Measurements from ENCODE around the gene CLDN20.

Gene CLDN20

GRCh38 chr6:155234687-155235086 lies 29.1 kb upstream of the CLDN20 start:
- no peaks in the 10 kb centered on the region for H3K36me3 ChIP-seq (ENCODE audit: low read depth)
- DNase-seq (ENCODE audit: low spot score): no peak
- no peak for TF ChIP-seq CTCF (IDR thresholded peaks at IDR 0.05; ENCODE audit: poor library complexity, severe bottlenecking)
- ATAC-seq (ENCODE audit: low read depth): no peak
- H3K4me1 ChIP-seq (ENCODE audit: insufficient read depth, poor library complexity, severe bottlenecking): no peaks in the 10 kb centered on the region
- no peak overlapping the region for H3K27ac ChIP-seq (ENCODE audit: poor library complexity, severe bottlenecking)
- no peak overlapping the region for H3K4me3 ChIP-seq (ENCODE audit: severe bottlenecking)
- H3K27me3 ChIP-seq (ENCODE audit: insufficient read depth, poor library complexity, severe bottlenecking): no peaks in the 10 kb centered on the region
- no peaks in the 10 kb centered on the region for H3K9me3 ChIP-seq (ENCODE audit: severe bottlenecking)

- H3K4me3 ChIP-seq (ENCODE audit: severe bottlenecking): no peak overlapping the region
- no peak for TF ChIP-seq CTCF (IDR thresholded peaks at IDR 0.05; ENCODE audit: poor library complexity, severe bottlenecking)
- H3K4me1 ChIP-seq (ENCODE audit: insufficient read depth, poor library complexity, severe bottlenecking): no peaks in the 10 kb centered on the region
- DNase-seq (ENCODE audit: low spot score) (no peak), ATAC-seq (ENCODE audit: low read depth) (no peak)
- no peaks in the 10 kb centered on the region for H3K27me3 ChIP-seq (ENCODE audit: insufficient read depth, poor library complexity, severe bottlenecking)
- no peak overlapping the region for H3K27ac ChIP-seq (ENCODE audit: poor library complexity, severe bottlenecking)
- no peaks in the 10 kb centered on the region for H3K36me3 ChIP-seq (ENCODE audit: low read depth)
- H3K9me3 ChIP-seq (ENCODE audit: severe bottlenecking): no peaks in the 10 kb centered on the region
Measured at GRCh38 chr6:155235087-155235486, 28.7 kb upstream of the CLDN20 start.

- Histone ChIP-seq H3K36me3 (ENCODE audit: low read depth) (no peaks in the 10 kb centered on the region), H3K4me1 (ENCODE audit: insufficient read depth, poor library complexity, severe bottlenecking) (no peaks in the 10 kb centered on the region), H3K27me3 (ENCODE audit: insufficient read depth, poor library complexity, severe bottlenecking) (no peaks in the 10 kb centered on the region), H3K9me3 (ENCODE audit: severe bottlenecking) (no peaks in the 10 kb centered on the region), H3K27ac (ENCODE audit: poor library complexity, severe bottlenecking) (no peak overlapping the region), H3K4me3 (ENCODE audit: severe bottlenecking) (no peak overlapping the region)
- TF ChIP-seq CTCF (IDR thresholded peaks at IDR 0.05; ENCODE audit: poor library complexity, severe bottlenecking): no peak
- DNase-seq (ENCODE audit: low spot score): no peak
- no peak for ATAC-seq (ENCODE audit: low read depth)
Measured at GRCh38 chr6:155237613-155238012, 26.2 kb upstream of the CLDN20 start.

GRCh38 chr6:155240905-155241600 lies 22.8 kb upstream of the CLDN20 start:
- no peaks in the 10 kb centered on the region for H3K9me3 ChIP-seq (ENCODE audit: severe bottlenecking)
- no peak for DNase-seq (ENCODE audit: low spot score)
- H3K4me1 ChIP-seq (ENCODE audit: insufficient read depth, poor library complexity, severe bottlenecking): no peaks in the 10 kb centered on the region
- no peaks in the 10 kb centered on the region for H3K27me3 ChIP-seq (ENCODE audit: insufficient read depth, poor library complexity, severe bottlenecking)
- no peaks in the 10 kb centered on the region for H3K36me3 ChIP-seq (ENCODE audit: low read depth)
- H3K27ac ChIP-seq (ENCODE audit: poor library complexity, severe bottlenecking): no peak overlapping the region
- no peak overlapping the region for H3K4me3 ChIP-seq (ENCODE audit: severe bottlenecking)
- ATAC-seq (ENCODE audit: low read depth): no peak
- no peak for TF ChIP-seq CTCF (IDR thresholded peaks at IDR 0.05; ENCODE audit: poor library complexity, severe bottlenecking)

GRCh38 chr6:155241966-155242365 lies 21.8 kb upstream of the CLDN20 start:
- no peak for DNase-seq (ENCODE audit: low spot score)
- H3K27ac ChIP-seq (ENCODE audit: poor library complexity, severe bottlenecking): no peak overlapping the region
- no peak overlapping the region for H3K4me3 ChIP-seq (ENCODE audit: severe bottlenecking)
- no peaks in the 10 kb centered on the region for H3K36me3 ChIP-seq (ENCODE audit: low read depth)
- TF ChIP-seq CTCF (IDR thresholded peaks at IDR 0.05; ENCODE audit: poor library complexity, severe bottlenecking): no peak
- no peaks in the 10 kb centered on the region for H3K27me3 ChIP-seq (ENCODE audit: insufficient read depth, poor library complexity, severe bottlenecking)
- H3K4me1 ChIP-seq (ENCODE audit: insufficient read depth, poor library complexity, severe bottlenecking): no peaks in the 10 kb centered on the region
- no peaks in the 10 kb centered on the region for H3K9me3 ChIP-seq (ENCODE audit: severe bottlenecking)
- ATAC-seq (ENCODE audit: low read depth): no peak
